GM19452 (cell line): ENCODE data around the gene YIPF2.

ENCODE experiments used
- ATAC-seq: cut with Tn5 transposase; IDR thresholded peaks from one replicate; pipeline ENCODE4 v1.9.1; 2021; ENCODE audit not compliant: unreplicated experiment

YIPF2 gene

DNA sequence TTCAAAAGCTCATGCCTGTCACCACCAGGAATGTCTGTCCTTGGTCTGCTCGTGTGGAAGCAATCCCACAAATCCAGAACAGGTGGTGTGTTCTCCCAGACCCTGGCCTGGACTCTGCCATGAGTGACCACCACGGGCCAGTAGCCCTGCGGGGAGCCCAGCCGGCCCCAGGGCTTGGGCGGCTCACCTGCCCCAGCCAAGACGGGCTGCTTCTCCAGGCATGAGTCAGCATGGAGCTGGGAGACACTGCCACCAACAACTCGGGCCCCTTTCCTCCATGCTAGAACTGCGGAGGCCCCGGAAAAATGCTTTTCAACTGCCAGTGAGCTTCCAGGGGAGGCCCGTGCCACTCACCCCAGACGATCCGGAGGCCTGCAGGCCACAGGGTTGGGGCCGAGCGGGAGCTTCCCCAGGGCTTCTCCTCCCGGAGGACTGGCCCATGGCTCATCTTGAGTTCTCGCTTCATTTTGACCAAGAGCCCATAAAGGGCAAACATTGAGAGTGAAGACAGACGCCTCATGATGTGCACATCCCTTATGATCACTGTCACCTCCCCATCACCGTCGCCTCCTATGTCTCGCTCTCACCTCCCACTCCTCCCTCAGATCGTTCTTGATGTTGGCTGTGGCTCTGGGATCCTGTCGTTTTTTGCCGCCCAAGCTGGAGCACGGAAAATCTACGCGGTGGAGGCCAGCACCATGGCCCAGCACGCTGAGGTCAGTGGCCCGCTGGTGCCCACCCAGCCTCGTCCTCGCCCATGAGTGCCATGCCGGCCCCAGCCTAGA, 16.7 kb downstream of the YIPF2 start:
- ATAC-seq, result no peak

DNA sequence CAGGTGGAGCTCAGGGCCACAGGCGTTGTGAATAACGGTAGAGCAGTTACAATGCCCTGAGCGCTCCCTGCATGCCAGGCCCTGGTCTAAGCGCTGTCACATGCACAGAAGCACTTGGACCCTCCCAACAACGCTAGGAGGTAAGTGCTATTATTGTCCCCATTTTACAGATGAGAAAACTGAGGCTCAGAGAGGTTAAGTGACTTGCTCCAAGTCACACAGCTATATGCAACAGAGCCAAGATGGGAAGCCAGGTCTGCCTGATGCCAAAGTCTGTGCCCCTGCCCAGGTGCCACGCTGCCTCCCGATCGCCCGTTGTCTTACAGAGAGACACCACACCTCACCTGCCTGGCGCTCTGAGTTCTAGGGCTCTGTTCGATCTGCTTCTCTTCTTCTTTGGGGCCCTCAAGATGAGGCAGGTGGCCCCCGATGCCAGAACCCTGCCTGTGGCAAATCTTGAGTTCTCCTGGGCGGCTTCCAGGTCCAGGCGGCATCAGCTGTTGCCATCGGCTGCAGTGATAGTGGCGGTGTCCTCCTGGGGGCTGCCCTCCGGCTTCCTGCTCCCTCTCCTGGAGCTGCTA, 20.0 kb downstream of the YIPF2 start:
- no peak for ATAC-seq

DNA sequence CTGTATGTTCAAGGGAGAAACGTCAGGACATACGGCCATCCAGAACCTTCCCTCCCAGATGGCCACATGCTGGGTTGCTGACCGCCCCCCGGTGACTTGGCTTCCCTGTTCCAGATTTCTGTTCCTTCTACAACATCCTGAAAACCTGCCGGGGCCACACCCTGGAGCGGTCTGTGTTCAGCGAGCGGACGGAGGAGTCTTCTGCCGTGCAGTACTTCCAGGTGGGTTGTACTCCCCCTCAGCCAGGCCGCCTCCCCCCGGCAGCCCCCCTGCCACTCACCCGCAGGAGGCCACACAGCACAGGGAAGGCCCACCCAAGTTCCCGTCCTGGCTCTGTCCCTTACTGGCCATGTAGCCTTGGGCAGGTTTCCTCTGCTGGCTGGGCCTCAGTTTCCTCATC, 20.5 kb downstream of the YIPF2 start:
- ATAC-seq, result no peak

DNA sequence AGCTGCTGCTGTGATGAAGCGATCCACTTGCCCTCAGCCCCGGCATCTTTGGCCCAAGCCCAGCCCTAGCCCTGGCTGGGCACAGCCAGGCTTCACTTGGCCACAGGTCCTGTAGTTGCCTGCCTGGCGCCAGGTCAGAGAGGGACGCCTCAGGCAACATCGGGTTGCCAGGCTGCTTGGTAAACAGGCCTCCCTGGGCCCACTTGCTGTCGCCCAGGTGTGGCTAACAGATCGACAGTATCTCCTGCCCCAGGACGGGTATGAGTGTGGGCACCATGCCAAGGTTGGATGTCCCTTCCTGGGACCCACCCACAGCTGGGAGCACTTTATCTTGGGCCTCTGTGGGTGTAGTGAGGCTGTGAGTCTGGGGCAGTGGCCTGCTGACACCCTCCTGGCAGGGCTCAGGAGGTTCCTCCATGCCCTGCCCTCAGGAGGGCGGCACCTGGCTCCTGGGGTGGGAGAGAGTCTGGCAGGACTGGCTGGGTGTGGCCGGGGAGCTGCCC, 29.2 kb downstream of the YIPF2 start:
- ATAC-seq, result no peak

DNA sequence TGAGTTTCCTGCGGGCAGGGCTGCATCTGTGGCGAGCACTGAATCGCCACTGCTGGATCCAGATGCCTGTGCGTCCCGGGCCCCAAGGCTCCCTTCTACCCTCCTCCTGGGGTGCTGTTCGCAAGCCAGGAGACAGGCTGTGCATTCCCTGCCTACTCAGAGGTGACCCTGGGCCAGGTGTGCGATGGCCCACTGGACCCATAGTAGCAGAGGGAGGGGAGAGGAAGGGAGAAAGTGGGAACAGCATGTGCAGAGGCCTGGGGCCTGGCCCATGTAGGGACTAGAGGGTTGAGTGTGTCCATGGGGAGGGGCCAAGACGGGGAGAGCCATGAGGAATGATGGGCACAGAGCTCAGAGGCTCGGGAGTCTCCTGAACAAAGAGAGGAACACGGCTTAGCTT, 29.8 kb downstream of the YIPF2 start:
- ATAC-seq, result no peak

DNA sequence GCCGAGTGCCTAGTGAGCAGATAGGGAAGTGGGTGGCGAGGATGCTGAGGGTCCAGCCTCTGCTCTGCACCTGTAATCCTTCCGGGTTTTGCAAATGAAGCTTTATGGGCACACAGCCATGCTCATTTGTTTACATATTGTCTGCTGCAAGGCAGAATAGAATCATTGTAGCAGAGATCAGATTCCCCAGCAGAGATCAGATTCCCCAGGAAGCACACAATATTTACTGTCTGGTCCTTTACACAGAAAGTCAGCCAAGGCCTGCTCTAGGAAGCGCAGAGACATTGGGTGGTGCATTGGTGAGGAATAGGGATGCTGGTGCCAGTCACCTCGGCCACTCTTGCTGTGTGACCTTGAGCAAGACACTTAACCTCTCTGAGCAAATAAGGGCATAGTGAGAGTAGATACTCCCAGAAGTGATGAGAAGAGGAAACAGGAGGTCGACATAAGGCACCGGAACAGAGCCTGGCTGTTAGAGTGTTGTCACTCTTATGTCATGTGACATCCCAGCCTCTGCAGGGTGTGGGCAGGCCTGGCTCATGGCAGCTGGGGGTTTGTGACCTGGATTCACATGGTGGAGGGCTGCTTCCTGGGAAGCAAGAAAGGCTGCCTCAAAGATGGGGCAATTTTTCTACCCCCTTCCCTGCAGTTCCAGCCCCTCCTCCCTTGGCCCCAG, 31.4 kb downstream of the YIPF2 start:
- ATAC-seq, result no peak

DNA sequence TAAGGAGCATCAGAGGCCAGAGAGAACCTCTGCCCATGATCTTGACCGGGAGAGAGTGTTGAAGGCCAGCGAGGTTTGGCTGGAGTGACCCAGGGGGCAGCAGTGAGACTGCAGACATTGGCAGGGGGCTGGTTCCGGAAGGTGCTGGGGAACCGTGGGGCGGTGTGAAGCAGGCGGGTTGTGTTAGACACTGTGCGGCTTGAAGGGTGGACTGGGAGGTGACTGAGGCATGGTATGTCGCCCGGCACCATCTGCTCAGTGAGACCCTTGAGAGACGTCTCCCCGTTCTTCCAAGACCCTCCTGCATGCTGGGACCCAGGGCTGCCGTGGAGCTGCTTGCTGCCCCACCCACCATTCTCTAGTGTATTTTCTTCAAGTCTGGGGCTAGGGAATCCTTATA, 32.5 kb downstream of the YIPF2 start:
- ATAC-seq, result no peak

DNA sequence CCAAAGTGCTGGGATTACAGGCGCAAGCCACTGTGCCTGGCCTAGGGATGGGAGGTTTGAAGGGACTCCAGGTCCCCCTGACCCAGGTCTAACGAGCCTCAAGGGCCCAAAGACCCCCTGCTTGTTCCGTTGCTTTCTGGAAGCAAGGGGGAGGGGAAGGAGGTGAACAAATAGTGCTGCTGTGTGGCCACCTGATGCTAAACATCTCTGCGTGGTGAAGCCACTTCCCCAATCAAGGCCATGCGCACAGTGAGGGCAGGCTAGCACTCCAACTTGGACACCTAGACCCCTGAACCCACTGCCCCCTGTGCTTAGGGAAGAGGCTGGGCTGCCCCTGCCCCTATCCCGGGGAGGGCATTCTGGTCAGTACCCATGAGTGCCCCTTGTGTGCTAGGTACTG, 33.1 kb downstream of the YIPF2 start:
- ATAC-seq, result no peak

GRCh38 chr19:10894911-10895213, 33.6 kb downstream of the YIPF2 start:
- no peak for ATAC-seq

GRCh38 chr19:10892256-10892655, 36.2 kb downstream of the YIPF2 start:
- no peak for ATAC-seq

- ATAC-seq, result no peak
These were observed 36.9 kb downstream of the YIPF2 start for GRCh38 chr19:10891405-10892086.

DNA sequence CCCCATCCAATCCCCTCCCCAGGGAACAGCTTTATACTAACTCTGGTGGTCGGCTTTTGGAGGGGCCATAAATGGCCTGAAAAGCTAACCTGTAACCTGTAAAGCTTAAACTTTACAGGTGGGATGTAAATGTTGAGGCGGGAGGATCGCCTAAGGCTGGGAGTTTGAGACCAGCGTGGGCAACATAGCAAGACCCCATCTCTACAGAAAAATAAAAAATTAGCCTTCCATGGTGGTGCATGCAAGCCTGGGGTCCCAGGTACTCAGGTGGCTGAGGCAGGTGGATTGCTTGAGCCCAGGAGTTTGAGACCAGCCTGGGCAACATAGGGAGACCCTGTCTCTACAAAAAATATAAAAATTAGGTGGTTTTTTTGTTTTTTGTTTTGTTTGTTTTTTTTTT, 38.6 kb downstream of the YIPF2 start:
- no peak for ATAC-seq

DNA sequence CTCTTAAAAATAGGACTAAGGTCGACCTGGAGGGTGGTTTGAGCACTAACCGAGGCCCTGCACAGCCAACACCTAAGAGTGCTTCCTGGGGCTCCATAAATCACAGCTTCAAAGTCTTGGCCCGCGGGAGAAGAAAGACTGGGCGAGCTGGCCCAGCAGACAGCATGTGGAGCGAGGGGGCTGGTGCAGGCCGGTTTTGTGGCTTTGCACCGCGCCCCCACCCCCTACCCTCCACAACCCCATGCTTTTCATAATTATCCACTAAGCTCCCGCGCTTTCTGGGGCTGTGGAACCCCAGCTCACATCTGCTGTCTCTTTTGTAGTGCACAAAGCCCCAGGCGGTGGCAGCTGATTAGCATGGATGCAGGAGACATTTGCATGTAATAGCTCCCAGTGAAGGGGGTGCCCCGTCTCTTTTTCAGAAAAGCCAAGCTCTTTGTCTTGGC, 40.0 kb downstream of the YIPF2 start:
- ATAC-seq, result no peak

- no peak for ATAC-seq
These were observed 40.6 kb downstream of the YIPF2 start for GRCh38 chr19:10887616-10888367.

- no peak for ATAC-seq
These were observed 43.0 kb downstream of the YIPF2 start for GRCh38 chr19:10885201-10886169.

- ATAC-seq, result no peak
These were observed 44.2 kb downstream of the YIPF2 start for GRCh38 chr19:10884274-10884673.

DNA sequence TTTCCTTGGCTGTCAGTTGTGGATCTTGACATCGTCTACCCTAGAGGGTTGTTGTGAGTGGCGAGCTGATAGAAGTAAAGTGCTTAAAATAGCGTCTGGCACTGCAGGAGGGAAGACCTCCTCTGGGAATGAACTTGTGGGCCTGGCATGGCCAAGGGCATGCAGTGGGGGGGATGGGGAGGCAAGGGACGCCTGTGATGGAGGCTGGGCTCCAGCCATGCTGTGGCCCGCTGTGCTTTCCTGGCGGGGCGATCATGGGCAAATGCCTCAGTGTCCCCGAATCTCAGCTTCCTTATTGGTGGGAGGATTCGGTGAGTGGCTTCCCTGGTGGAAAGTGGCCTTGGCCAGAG, 46.4 kb downstream of the YIPF2 start:
- ATAC-seq, result no peak

GRCh38 chr19:10881403-10882107, 46.9 kb downstream of the YIPF2 start:
- no peak for ATAC-seq

- ATAC-seq, result no peak
These were observed 50.2 kb downstream of the YIPF2 start for GRCh38 chr19:10878253-10878652.
